ENCODE results near the gene MCRS1.

Gene MCRS1

GRCh38 chr12:49552425-49552824 lies 15.5 kb downstream of the MCRS1 start:
- no peaks in the 10 kb centered on the region for H3K9me2 ChIP-seq (replicated peaks; ENCODE audit: insufficient read depth, low read length)

GRCh38 chr12:49552014-49552413 lies 15.9 kb downstream of the MCRS1 start:
- no peaks in the 10 kb centered on the region for H4K20me1 ChIP-seq (ENCODE audit: low read depth, low read length)
- no peaks in the 10 kb centered on the region for H3F3A ChIP-seq (ENCODE audit: insufficient read depth)
- no peak overlapping the region for H3K4me3 ChIP-seq (ENCODE audit: insufficient read depth, low read length, poor library complexity, severe bottlenecking)
- H3K9me3 ChIP-seq (ENCODE audit: insufficient read depth, low read length) = no peaks in the 10 kb centered on the region
- H3K27ac ChIP-seq (ENCODE audit: low read depth, low read length) = no peak overlapping the region
- H3K9me2 ChIP-seq (replicated peaks; ENCODE audit: insufficient read depth, low read length) = no peaks in the 10 kb centered on the region
- H2AFZ ChIP-seq (ENCODE audit: low read depth, low read length, severe bottlenecking) = no peak overlapping the region
- no peaks in the 10 kb centered on the region for H3K36me3 ChIP-seq (ENCODE audit: low read length)
- no peaks in the 10 kb centered on the region for H3K79me2 ChIP-seq (ENCODE audit: insufficient read depth, low read length)
- TF ChIP-seq EZH2phosphoT487 (conservative IDR thresholded peaks at IDR 0.05; ENCODE audit: low read length) (no peak), CTCF (IDR thresholded peaks at IDR 0.05; ENCODE audit: insufficient read depth, low read length, poor library complexity, severe bottlenecking) (no peak)
- no peak overlapping the region for H3K4me2 ChIP-seq (ENCODE audit: low read depth, low read length, poor library complexity, severe bottlenecking)
- no peak overlapping the region for H3K9ac ChIP-seq (ENCODE audit: low read length)
- H3K27me3 ChIP-seq (ENCODE audit: low read length) = no peaks in the 10 kb centered on the region

More at GRCh38 chr12:49552425-49552824, 15.5 kb downstream of the MCRS1 start:
- no peak overlapping the region for H3K4me3 ChIP-seq (ENCODE audit: insufficient read depth, low read length, poor library complexity, severe bottlenecking)
- H3K9ac ChIP-seq (ENCODE audit: low read length) = no peak overlapping the region
- H4K20me1 ChIP-seq (ENCODE audit: low read depth, low read length) = no peaks in the 10 kb centered on the region
- no peaks in the 10 kb centered on the region for H3K9me3 ChIP-seq (ENCODE audit: insufficient read depth, low read length)
- H3F3A ChIP-seq (ENCODE audit: insufficient read depth) = no peaks in the 10 kb centered on the region
- H3K27ac ChIP-seq (ENCODE audit: low read depth, low read length) = no peak overlapping the region
- no peaks in the 10 kb centered on the region for H3K79me2 ChIP-seq (ENCODE audit: insufficient read depth, low read length)
- TF ChIP-seq EZH2phosphoT487 (conservative IDR thresholded peaks at IDR 0.05; ENCODE audit: low read length) (no peak), CTCF (IDR thresholded peaks at IDR 0.05; ENCODE audit: insufficient read depth, low read length, poor library complexity, severe bottlenecking) (no peak)
- no peaks in the 10 kb centered on the region for H3K27me3 ChIP-seq (ENCODE audit: low read length)
- no peak overlapping the region for H2AFZ ChIP-seq (ENCODE audit: low read depth, low read length, severe bottlenecking)
- no peaks in the 10 kb centered on the region for H3K36me3 ChIP-seq (ENCODE audit: low read length)
- H3K4me2 ChIP-seq (ENCODE audit: low read depth, low read length, poor library complexity, severe bottlenecking) = no peak overlapping the region

GRCh38 chr12:49550693-49551252 lies 17.2 kb downstream of the MCRS1 start:
- no peaks in the 10 kb centered on the region for H3K27me3 ChIP-seq (ENCODE audit: low read length)
- no peak overlapping the region for H3K4me3 ChIP-seq (ENCODE audit: insufficient read depth, low read length, poor library complexity, severe bottlenecking)
- no peak for TF ChIP-seq CTCF (IDR thresholded peaks at IDR 0.05; ENCODE audit: insufficient read depth, low read length, poor library complexity, severe bottlenecking)
- no peak for TF ChIP-seq EZH2phosphoT487 (conservative IDR thresholded peaks at IDR 0.05; ENCODE audit: low read length)
- H3K27ac ChIP-seq (ENCODE audit: low read depth, low read length) = no peak overlapping the region
- H2AFZ ChIP-seq (ENCODE audit: low read depth, low read length, severe bottlenecking) = no peak overlapping the region
- H4K20me1 ChIP-seq (ENCODE audit: low read depth, low read length) = no peaks in the 10 kb centered on the region
- no peaks in the 10 kb centered on the region for H3K9me2 ChIP-seq (replicated peaks; ENCODE audit: insufficient read depth, low read length)
- H3K9ac ChIP-seq (ENCODE audit: low read length) = no peak overlapping the region
- H3K9me3 ChIP-seq (ENCODE audit: insufficient read depth, low read length) = no peaks in the 10 kb centered on the region
- no peaks in the 10 kb centered on the region for H3K79me2 ChIP-seq (ENCODE audit: insufficient read depth, low read length)
- H3K36me3 ChIP-seq (ENCODE audit: low read length) = no peaks in the 10 kb centered on the region
- H3F3A ChIP-seq (ENCODE audit: insufficient read depth) = no peaks in the 10 kb centered on the region
- H3K4me2 ChIP-seq (ENCODE audit: low read depth, low read length, poor library complexity, severe bottlenecking) = no peak overlapping the region
